Smooth muscle cell (in vitro differentiated cells): Measurements from ENCODE around the gene DMRTC2. TPM values are rescaled to one million over a fixed set of nuclear protein-coding genes. Genes with fewer than 3 reads are reported as not detected.

Experiments used
- DNase-seq: peaks from one replicate; lab custom pipeline; 2025; ENCODE audit not compliant: unreplicated experiment; lab: John Stamatoyannopoulos, UW
- H2AFZ ChIP-seq: fragments of 200-600 bp; sonication (generic); 2 replicates; pipeline ENCODE4 v1.6.0; 2016; ENCODE audit warnings: antibody characterized with exemption, low read depth, mild to moderate bottlenecking
- H3F3A ChIP-seq: fragments of 200-600 bp; sonication (generic); 2 replicates; pipeline ENCODE4 v1.6.0; 2017; ENCODE audit warnings: antibody characterized with exemption, low read depth
- H3K27ac ChIP-seq: fragments of 200-600 bp; sonication (generic); 2 replicates; pipeline ENCODE4 v1.5.1; 2016; ENCODE audit warnings: low read depth, mild to moderate bottlenecking
- H3K27me3 ChIP-seq: fragments of 200-600 bp; sonication (generic); 2 replicates; pipeline ENCODE4 v1.6.1; 2016; ENCODE audit warnings: low read depth, mild to moderate bottlenecking
- H3K36me3 ChIP-seq: fragments of 200-600 bp; sonication (generic); 2 replicates; pipeline ENCODE4 v1.5.1; 2016; ENCODE audit warnings: low read depth
- H3K4me1 ChIP-seq: fragments of 200-600 bp; sonication (generic); 2 replicates; pipeline ENCODE4 v1.5.1; 2016; ENCODE audit warnings: low read depth
- H3K4me2 ChIP-seq: fragments of 200-600 bp; sonication (generic); 2 replicates; pipeline ENCODE4 v1.6.0; 2016; ENCODE audit warnings: mild to moderate bottlenecking
- H3K4me3 ChIP-seq: fragments of 200-600 bp; sonication (generic); 2 replicates; pipeline ENCODE4 v1.5.1; 2016; ENCODE audit warnings: mild to moderate bottlenecking
- H3K79me2 ChIP-seq: fragments of 200-600 bp; sonication (generic); 2 replicates; pipeline ENCODE4 v1.6.0; 2016; ENCODE audit warnings: low read depth, mild to moderate bottlenecking
- H3K9ac ChIP-seq: fragments of 200-600 bp; sonication (generic); 2 replicates; pipeline ENCODE4 v1.6.0; 2016; ENCODE audit warnings: low read depth
- H3K9me3 ChIP-seq: fragments of 200-600 bp; sonication (generic); replicated peaks from 2 replicates; pipeline ENCODE4 v1.5.1; 2016; ENCODE audit warnings: low read depth
- H4K20me1 ChIP-seq: fragments of 200-600 bp; sonication (generic); 2 replicates; pipeline ENCODE4 v1.6.0; 2016; ENCODE audit warnings: low read depth
- WGBS: methylation state at CpG from one replicate; pipeline ENCODE4 v1.1.7; 2016; ENCODE audit warnings: low lambda C conversion rate; 5-methylcytosine and 5-hydroxymethylcytosine counted together
- polyA plus RNA-seq: library from polyadenylated mRNA; unstranded; fragments of >200 nt; fragmentation: Nextera tagmentation; extraction: Ambion mirVana; gene quantifications from 2 replicates; pipeline ENCODE4 v1.2.1, GENCODE V29; 2016
- total RNA-seq: library from RNA; depleted of rRNA; stranded (reverse); fragments of >200 nt; gene quantifications from 2 replicates; pipeline ENCODE4 v1.2.3, GENCODE V29; 2014
- TF ChIP-seq, protein P1 (sequence below): fragments of 200-600 bp; sonication (generic); IDR thresholded peaks from 2 replicates; pipeline ENCODE4 v1.5.1; 2017; ENCODE audit warnings: borderline replicate concordance, mild to moderate bottlenecking, antibody characterized with exemption; ENCODE audit not compliant: insufficient read depth, poor library complexity, severe bottlenecking

DMRTC2 gene
- total and polyA plus RNA-seq, 2 experiments from 2014 or later = not detected

DNA sequence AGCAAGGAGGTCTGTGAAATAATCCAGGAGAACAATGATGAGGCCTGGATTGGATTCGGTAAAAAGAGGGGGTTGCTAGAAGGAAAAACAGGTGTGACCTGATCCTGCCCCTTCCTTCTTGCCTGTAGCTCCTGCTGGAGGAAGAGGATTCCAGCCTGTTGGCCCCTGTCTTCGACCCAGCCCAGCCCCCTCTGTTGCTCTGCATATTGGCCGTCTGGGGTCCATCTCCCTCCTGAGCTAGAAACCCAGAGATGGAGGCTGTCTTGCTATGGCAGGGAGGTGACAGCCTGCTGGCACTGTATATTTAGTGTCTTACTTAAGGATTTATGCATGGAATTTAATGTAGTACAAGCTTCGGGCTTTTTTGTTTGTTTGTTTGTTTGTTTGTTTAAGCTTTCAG is 6.6 kb downstream of the DMRTC2 start:
- H3K9me3 ChIP-seq = no peaks in the 10 kb centered on the region
- WGBS = 66% methylated on average over 4 of the region's 4 CpGs
- no peak overlapping the region for H3K4me3 ChIP-seq
- H2AFZ ChIP-seq = no peak overlapping the region
- H3K36me3 ChIP-seq = no peaks in the 10 kb centered on the region
- TF ChIP-seq, protein P1, sequence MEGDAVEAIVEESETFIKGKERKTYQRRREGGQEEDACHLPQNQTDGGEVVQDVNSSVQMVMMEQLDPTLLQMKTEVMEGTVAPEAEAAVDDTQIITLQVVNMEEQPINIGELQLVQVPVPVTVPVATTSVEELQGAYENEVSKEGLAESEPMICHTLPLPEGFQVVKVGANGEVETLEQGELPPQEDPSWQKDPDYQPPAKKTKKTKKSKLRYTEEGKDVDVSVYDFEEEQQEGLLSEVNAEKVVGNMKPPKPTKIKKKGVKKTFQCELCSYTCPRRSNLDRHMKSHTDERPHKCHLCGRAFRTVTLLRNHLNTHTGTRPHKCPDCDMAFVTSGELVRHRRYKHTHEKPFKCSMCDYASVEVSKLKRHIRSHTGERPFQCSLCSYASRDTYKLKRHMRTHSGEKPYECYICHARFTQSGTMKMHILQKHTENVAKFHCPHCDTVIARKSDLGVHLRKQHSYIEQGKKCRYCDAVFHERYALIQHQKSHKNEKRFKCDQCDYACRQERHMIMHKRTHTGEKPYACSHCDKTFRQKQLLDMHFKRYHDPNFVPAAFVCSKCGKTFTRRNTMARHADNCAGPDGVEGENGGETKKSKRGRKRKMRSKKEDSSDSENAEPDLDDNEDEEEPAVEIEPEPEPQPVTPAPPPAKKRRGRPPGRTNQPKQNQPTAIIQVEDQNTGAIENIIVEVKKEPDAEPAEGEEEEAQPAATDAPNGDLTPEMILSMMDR = no peak
- no peaks in the 10 kb centered on the region for H3F3A ChIP-seq
- no peaks in the 10 kb centered on the region for H3K4me1 ChIP-seq
- no peak overlapping the region for H3K27ac ChIP-seq
- H3K4me2 ChIP-seq = no peak overlapping the region
- H3K79me2 ChIP-seq = no peaks in the 10 kb centered on the region
- no peak for DNase-seq
- H4K20me1 ChIP-seq = no peaks in the 10 kb centered on the region
- H3K27me3 ChIP-seq = peaks cover 41% of the 10 kb centered on the region
- no peak overlapping the region for H3K9ac ChIP-seq

DNA sequence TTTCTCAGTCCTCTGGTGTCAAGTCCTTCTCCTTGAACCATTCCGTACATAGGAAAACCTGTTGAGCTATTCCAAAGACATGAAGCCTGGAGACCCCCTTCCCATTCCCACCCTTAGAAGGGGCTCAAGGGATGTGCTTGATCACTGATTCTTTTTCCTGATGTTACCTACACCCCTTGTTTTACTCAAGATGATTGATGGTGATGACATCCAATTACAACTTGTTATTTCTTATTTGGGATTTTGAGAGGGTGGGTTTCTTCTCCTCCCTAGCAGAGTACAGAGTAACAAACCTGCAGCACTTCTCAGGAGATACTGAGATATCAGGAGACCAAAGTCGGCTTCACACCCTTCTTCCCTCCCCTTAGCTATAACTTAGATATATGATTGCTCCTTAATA is 8.5 kb downstream of the DMRTC2 start:
- Histone ChIP-seq H3K9ac (no peak overlapping the region), H3K27me3 (peaks cover 41% of the 10 kb centered on the region), H3K4me1 (no peaks in the 10 kb centered on the region), H2AFZ (no peak overlapping the region), H3K4me2 (no peak overlapping the region), H3K9me3 (no peaks in the 10 kb centered on the region), H4K20me1 (no peaks in the 10 kb centered on the region), H3K79me2 (no peaks in the 10 kb centered on the region), H3F3A (no peaks in the 10 kb centered on the region), H3K36me3 (no peaks in the 10 kb centered on the region), H3K4me3 (no peak overlapping the region), H3K27ac (no peak overlapping the region)
- TF ChIP-seq, protein P1 = no peak
- DNase-seq = no peak
- 86% methylated on average over 2 of the region's 2 CpGs for WGBS

DNA sequence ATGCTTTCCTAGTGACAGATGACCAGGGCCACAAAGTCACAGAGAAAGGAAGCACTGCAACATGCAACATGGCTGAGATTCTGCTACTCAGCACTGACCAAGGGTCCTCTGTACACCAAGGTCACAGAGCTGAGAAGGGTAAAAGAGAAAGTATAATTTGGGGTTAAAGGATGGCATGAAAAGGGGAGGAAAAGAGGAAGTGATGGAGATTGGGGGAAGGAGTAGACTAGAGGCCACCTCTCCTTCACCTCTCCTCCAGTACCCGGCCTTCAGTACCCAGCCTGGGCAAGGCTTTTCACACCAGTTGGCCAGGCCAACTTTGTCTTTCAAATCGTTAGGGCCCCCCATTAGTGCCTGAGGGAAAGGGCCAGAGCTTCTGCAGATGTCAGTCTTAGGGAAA is 8.9 kb downstream of the DMRTC2 start:
- no peak overlapping the region for H3K4me3 ChIP-seq
- H3K27ac ChIP-seq = no peak overlapping the region
- DNase-seq = no peak
- peaks cover 41% of the 10 kb centered on the region for H3K27me3 ChIP-seq
- H3K9me3 ChIP-seq = no peaks in the 10 kb centered on the region
- TF ChIP-seq, protein P1 = no peak
- no peaks in the 10 kb centered on the region for H3K4me1 ChIP-seq
- 50% methylated on average over 2 of the region's 2 CpGs for WGBS
- no peak overlapping the region for H3K9ac ChIP-seq
- H3K36me3 ChIP-seq = no peaks in the 10 kb centered on the region
- H3F3A ChIP-seq = no peaks in the 10 kb centered on the region
- no peaks in the 10 kb centered on the region for H3K79me2 ChIP-seq
- H4K20me1 ChIP-seq = no peaks in the 10 kb centered on the region
- H2AFZ ChIP-seq = no peak overlapping the region
- H3K4me2 ChIP-seq = no peak overlapping the region

DNA sequence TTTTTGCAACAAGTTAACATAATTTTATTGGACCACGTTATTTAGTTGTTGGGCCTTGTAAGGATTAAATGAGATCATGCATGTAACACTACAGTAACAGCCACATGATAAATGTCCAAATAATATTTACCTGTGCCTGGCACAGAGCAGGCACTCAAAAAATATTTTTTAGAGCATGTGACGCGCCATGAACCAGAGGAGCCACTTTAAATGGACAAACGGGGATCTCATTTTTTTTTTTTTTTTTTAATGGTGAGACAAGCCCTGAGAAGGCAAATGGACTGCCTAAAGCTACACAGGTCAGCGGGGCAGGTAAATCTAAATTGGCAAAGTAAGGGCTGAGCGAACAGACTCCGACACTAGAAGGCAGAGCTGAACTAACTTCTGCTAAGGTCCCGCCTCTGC is 14.4 kb downstream of the DMRTC2 start:
- peak overlapping the region; percentile 31 for H3K27ac ChIP-seq
- WGBS = 4% methylated on average over 8 of the region's 8 CpGs
- H3K4me1 ChIP-seq = peaks cover 21% of the 10 kb centered on the region

More for the DNA sequence above, 14.4 kb downstream of the DMRTC2 start:
- TF ChIP-seq, protein P1 = no peak
- peaks cover 5% of the 10 kb centered on the region for H3K27me3 ChIP-seq
- peaks cover 5% of the 10 kb centered on the region for H3F3A ChIP-seq
- no peak overlapping the region for H2AFZ ChIP-seq
- no peak overlapping the region for H3K9ac ChIP-seq
- peak overlapping the region; percentile 82 for H3K4me2 ChIP-seq
- H4K20me1 ChIP-seq = peaks cover 38% of the 10 kb centered on the region
- H3K4me3 ChIP-seq = peak overlapping the region; percentile 46
- no peaks in the 10 kb centered on the region for H3K9me3 ChIP-seq
- H3K36me3 ChIP-seq = peaks cover 5% of the 10 kb centered on the region
- no peak for DNase-seq
- peaks cover 42% of the 10 kb centered on the region for H3K79me2 ChIP-seq
